Choroid plexus epithelial cell (primary cell): ENCODE measurements around the gene HUS1.
A peak's percentile ranks its signal among the peaks of the same experiment; 100 is the strongest.

ENCODE experiments used
- DNase-seq: peaks from one replicate; pipeline ENCODE4 v3.0.0-alpha.2; 2010; ENCODE audit warnings: low read depth
- H3K4me3 ChIP-seq: 2 replicates; pipeline ENCODE4 v1.5.1; 2011; ENCODE audit warnings: low read depth, mild to moderate bottlenecking, control low read depth, low read length, moderate library complexity
- TF ChIP-seq, protein P1 (sequence below): conservative IDR thresholded peaks from 2 replicates; pipeline ENCODE4 v1.5.1; 2011; ENCODE audit warnings: low read depth, mild to moderate bottlenecking, control low read depth, inconsistent platforms, low read length, moderate library complexity

Gene HUS1

DNA sequence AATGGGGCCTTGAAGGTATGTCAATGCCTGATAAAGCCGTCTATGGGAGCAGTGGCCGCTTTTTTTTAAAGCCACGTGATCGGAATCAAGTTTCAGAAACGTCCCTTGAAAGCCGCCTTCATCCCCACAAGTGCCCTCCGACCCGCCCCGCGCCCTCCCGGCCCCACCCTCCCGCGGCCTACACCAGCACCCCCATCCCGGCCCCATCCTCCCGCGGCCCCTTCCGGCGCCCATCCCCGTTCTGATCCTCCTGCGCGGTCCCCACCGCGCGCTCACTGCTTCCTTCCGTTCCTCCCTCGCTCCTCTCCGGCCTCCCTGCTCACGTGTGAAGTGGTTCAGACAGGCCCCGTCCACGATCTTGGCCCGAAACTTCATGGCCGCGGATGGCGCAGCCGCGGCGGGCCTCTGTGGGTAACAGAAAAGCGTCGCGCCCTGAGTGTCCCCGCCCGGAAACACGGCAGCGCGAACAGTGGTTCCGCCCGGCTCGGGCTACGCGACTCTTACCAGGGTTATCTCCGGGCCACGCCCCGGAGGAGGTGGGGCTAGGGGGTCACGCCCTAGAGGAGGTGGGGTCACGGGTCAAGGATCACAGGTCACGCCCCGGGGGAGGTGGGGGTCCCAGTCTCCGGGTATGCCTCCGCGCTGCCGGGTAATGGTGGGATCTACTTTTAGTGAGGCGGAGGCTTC is at the start of gene HUS1:
TSS of gene HUS1 (minus strand) at position 471 of the 687 bp plus-strand sequence. CDS start at position 375, 96 bp downstream.
- TF ChIP-seq, protein P1, sequence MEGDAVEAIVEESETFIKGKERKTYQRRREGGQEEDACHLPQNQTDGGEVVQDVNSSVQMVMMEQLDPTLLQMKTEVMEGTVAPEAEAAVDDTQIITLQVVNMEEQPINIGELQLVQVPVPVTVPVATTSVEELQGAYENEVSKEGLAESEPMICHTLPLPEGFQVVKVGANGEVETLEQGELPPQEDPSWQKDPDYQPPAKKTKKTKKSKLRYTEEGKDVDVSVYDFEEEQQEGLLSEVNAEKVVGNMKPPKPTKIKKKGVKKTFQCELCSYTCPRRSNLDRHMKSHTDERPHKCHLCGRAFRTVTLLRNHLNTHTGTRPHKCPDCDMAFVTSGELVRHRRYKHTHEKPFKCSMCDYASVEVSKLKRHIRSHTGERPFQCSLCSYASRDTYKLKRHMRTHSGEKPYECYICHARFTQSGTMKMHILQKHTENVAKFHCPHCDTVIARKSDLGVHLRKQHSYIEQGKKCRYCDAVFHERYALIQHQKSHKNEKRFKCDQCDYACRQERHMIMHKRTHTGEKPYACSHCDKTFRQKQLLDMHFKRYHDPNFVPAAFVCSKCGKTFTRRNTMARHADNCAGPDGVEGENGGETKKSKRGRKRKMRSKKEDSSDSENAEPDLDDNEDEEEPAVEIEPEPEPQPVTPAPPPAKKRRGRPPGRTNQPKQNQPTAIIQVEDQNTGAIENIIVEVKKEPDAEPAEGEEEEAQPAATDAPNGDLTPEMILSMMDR = no peak
- H3K4me3 ChIP-seq = peak within 1 kb of the TSS; percentile 75
- peak; percentile 80 for DNase-seq

DNA sequence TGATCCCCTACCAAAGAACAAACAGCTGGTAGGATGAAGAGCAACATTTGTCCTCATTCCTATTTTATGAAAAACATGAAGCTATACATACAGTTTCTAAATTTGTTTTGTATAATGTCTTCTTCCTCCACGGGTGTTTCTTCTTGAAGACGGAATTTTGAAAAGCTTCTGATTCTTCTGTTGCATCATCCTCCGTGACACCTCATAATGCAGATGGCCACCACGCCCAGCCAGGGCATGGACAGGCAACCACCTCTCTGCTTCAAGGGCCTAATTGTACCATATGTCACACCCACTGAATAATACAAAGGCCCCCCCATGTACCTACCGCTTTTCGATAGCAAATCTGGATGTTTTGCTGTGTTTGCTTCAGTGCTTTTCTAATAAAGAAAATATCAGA is 49.5 kb upstream of the HUS1 start, which contains the start of gene SUN3:
TSS of gene SUN3 (minus strand) at position 170 of the 400 bp plus-strand sequence. CDS start at position 1, 169 bp downstream.
- DNase-seq = no peak
- TF ChIP-seq, protein P1 = no peak
- no peak within 1 kb of the TSS for H3K4me3 ChIP-seq

DNA sequence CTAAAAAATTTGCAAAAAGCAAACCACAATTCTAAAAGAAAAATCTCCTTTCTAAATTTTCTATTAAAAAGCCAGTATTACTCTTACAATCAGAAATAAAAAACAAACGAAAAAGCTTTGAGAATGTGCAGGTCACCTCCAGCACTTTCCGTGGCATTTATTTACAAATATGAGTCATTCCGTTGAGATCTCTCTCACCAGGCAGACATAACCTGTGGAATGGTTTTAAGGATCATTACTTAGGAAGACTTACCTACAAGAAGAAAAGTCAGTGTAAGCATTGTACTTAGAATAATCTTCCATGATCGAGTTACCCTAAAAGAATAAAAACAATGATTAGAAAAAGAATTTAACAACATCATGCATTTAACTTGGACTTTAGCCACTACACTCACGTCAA is 46.2 kb upstream of the HUS1 start:
- DNase-seq = peak; percentile 26
- H3K4me3 ChIP-seq = no peak overlapping the region
- TF ChIP-seq, protein P1 = no peak

DNA sequence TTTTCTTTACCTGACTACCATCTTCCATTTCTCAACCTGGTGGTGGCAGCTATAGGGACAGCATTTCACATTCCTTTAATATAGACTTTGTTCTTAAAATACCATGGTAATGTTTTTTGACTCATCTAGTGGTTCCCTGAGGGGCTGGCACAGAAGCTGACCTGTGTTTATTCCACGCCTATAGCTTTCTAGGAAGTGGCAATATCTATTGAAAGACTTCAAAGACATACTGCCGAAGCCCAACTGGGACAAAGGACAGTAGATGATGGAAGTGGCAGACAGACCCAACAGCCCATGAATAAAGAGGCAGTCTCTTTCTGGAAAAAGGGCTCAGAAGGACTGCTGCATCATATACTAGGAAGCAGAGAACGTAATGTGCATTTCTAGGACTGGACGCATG is 38.3 kb upstream of the HUS1 start:
- DNase-seq = no peak
- TF ChIP-seq, protein P1 = no peak
- H3K4me3 ChIP-seq = no peak overlapping the region

DNA sequence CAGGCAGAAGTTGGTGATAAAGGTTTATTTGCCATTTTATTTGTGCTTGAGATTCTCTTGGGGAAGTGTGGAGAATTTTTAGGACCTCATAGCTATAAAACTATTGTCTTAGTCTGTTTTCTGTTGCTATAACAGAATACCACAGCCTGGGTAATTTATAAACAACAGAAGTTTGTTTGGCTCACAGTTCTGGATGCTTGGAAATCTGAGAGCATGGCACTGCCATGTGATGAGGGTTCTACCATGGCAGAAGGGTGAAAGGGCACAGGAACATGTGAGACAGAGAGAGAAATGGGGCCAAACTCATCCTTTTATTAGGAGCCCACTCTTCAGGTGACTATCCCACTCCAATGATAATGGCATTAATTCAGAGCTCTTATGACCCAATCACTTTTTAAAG is 37.2 kb upstream of the HUS1 start:
- no peak overlapping the region for H3K4me3 ChIP-seq
- TF ChIP-seq, protein P1 = no peak
- DNase-seq = no peak

DNA sequence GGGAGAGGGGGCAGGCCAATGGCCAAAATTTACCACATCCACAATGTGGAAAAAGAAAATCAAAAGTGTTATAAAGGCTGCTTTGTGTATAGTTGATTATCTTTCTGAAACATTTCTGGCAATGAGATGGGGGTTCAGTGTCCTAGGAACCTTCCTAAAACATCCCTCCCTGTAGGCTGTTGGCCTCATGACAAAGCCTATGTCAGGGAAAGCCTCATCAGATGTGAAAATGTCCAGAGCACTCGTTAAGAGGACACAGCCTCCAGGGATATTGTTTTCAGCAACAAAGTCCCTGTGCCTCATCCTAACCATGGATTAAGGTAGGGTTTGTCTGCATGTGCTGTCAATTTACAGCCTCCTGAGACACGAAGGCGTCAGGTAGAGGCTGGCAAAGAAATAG is 32.5 kb upstream of the HUS1 start:
- TF ChIP-seq, protein P1 = no peak
- DNase-seq = no peak
- H3K4me3 ChIP-seq = no peak overlapping the region

DNA sequence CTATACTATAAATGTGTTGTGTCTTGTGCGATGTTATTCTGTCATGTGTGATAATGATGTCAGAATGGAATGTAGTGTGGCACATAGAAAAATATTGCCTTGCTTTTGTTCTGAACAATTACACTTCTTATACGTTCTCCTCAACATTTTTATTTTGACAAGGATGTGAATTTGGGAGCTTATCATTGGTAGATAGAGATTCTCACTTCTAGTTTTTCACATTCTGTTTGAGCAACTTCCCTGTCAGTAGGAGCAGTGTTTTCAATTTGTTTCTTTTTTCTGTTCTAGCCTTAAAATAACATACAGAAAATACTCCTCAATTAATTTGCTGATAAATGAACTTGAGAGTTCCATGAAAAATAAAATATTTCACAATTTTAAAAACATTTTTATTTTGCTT is 31.9 kb upstream of the HUS1 start:
- no peak overlapping the region for H3K4me3 ChIP-seq
- no peak for DNase-seq
- TF ChIP-seq, protein P1 = no peak
